Smooth muscle cell (in vitro differentiated cells): Measurements from ENCODE around the gene SLC16A10. TPM values are rescaled to one million over a fixed set of nuclear protein-coding genes. Genes with fewer than 3 reads are reported as not detected.
A peak's percentile ranks its signal among the peaks of the same experiment; 100 is the strongest.

Experiments used
- DNase-seq: peaks from one replicate; lab custom pipeline; 2025; ENCODE audit not compliant: unreplicated experiment; lab: John Stamatoyannopoulos, UW
- H2AFZ ChIP-seq: fragments of 200-600 bp; sonication (generic); 2 replicates; pipeline ENCODE4 v1.6.0; 2016; ENCODE audit warnings: antibody characterized with exemption, low read depth, mild to moderate bottlenecking
- H3F3A ChIP-seq: fragments of 200-600 bp; sonication (generic); 2 replicates; pipeline ENCODE4 v1.6.0; 2017; ENCODE audit warnings: antibody characterized with exemption, low read depth
- H3K27ac ChIP-seq: fragments of 200-600 bp; sonication (generic); 2 replicates; pipeline ENCODE4 v1.5.1; 2016; ENCODE audit warnings: low read depth, mild to moderate bottlenecking
- H3K27me3 ChIP-seq: fragments of 200-600 bp; sonication (generic); 2 replicates; pipeline ENCODE4 v1.6.1; 2016; ENCODE audit warnings: low read depth, mild to moderate bottlenecking
- H3K36me3 ChIP-seq: fragments of 200-600 bp; sonication (generic); 2 replicates; pipeline ENCODE4 v1.5.1; 2016; ENCODE audit warnings: low read depth
- H3K4me1 ChIP-seq: fragments of 200-600 bp; sonication (generic); 2 replicates; pipeline ENCODE4 v1.5.1; 2016; ENCODE audit warnings: low read depth
- H3K4me2 ChIP-seq: fragments of 200-600 bp; sonication (generic); 2 replicates; pipeline ENCODE4 v1.6.0; 2016; ENCODE audit warnings: mild to moderate bottlenecking
- H3K4me3 ChIP-seq: fragments of 200-600 bp; sonication (generic); 2 replicates; pipeline ENCODE4 v1.5.1; 2016; ENCODE audit warnings: mild to moderate bottlenecking
- H3K79me2 ChIP-seq: fragments of 200-600 bp; sonication (generic); 2 replicates; pipeline ENCODE4 v1.6.0; 2016; ENCODE audit warnings: low read depth, mild to moderate bottlenecking
- H3K9ac ChIP-seq: fragments of 200-600 bp; sonication (generic); 2 replicates; pipeline ENCODE4 v1.6.0; 2016; ENCODE audit warnings: low read depth
- H3K9me3 ChIP-seq: fragments of 200-600 bp; sonication (generic); replicated peaks from 2 replicates; pipeline ENCODE4 v1.5.1; 2016; ENCODE audit warnings: low read depth
- H4K20me1 ChIP-seq: fragments of 200-600 bp; sonication (generic); 2 replicates; pipeline ENCODE4 v1.6.0; 2016; ENCODE audit warnings: low read depth
- WGBS: methylation state at CpG from one replicate; pipeline ENCODE4 v1.1.7; 2016; ENCODE audit warnings: low lambda C conversion rate; 5-methylcytosine and 5-hydroxymethylcytosine counted together
- polyA plus RNA-seq: library from polyadenylated mRNA; unstranded; fragments of >200 nt; fragmentation: Nextera tagmentation; extraction: Ambion mirVana; gene quantifications from 2 replicates; pipeline ENCODE4 v1.2.1, GENCODE V29; 2016
- total RNA-seq: library from RNA; depleted of rRNA; stranded (reverse); fragments of >200 nt; gene quantifications from 2 replicates; pipeline ENCODE4 v1.2.3, GENCODE V29; 2014
- TF ChIP-seq, protein P1 (sequence below): fragments of 200-600 bp; sonication (generic); IDR thresholded peaks from 2 replicates; pipeline ENCODE4 v1.5.1; 2017; ENCODE audit warnings: borderline replicate concordance, mild to moderate bottlenecking, antibody characterized with exemption; ENCODE audit not compliant: insufficient read depth, poor library complexity, severe bottlenecking

Gene SLC16A10
- total and polyA plus RNA-seq, 2 experiments from 2014 or later = 0.87 to 1.4 TPM

GRCh38 chr6:111047244-111047643 is 40.1 kb upstream of the SLC16A10 start:
- H2AFZ ChIP-seq = no peak overlapping the region
- TF ChIP-seq, protein P1, sequence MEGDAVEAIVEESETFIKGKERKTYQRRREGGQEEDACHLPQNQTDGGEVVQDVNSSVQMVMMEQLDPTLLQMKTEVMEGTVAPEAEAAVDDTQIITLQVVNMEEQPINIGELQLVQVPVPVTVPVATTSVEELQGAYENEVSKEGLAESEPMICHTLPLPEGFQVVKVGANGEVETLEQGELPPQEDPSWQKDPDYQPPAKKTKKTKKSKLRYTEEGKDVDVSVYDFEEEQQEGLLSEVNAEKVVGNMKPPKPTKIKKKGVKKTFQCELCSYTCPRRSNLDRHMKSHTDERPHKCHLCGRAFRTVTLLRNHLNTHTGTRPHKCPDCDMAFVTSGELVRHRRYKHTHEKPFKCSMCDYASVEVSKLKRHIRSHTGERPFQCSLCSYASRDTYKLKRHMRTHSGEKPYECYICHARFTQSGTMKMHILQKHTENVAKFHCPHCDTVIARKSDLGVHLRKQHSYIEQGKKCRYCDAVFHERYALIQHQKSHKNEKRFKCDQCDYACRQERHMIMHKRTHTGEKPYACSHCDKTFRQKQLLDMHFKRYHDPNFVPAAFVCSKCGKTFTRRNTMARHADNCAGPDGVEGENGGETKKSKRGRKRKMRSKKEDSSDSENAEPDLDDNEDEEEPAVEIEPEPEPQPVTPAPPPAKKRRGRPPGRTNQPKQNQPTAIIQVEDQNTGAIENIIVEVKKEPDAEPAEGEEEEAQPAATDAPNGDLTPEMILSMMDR = no peak

DNA sequence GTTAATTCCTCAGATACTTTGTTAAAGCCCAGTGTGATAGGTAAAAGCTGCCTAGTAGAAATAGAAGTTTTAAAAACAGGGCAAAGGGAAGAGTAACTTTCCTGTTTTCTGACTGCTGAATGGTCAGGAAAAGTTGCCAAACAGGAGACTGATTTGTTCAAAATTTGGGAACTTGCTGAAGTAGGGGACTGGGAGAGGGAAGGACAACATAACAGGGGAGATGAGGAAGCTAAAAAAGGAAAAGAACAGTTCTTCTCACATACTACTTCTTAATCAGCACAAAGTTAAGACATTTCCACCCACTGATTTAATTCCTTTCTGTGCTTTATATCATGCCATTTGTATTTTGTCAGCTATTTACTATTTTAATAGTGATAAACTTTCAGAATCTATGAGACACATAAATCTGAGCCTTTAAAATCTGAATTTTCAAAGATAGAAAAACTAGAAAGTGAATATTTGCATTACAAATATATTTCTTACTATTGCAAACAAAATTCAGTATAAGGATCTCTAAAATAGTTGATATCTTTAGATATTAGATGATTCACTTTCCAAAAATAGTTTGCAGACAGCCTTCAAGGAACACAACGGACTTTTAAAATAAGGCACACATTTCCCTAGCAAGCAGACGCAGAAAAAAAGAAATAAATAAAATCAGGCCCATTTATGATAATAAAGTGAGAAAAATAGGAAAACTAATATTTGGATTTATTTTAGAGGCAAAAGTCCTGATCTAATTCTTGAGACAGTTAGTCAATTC is 36.9 kb upstream of the SLC16A10 start:
- H3K36me3 ChIP-seq = no peaks in the 10 kb centered on the region
- no peak overlapping the region for H3K27ac ChIP-seq
- no peaks in the 10 kb centered on the region for H3K27me3 ChIP-seq
- WGBS = 89% methylated on average over 2 of the region's 2 CpGs
- TF ChIP-seq, protein P1 = no peak
- DNase-seq = no peak
- no peaks in the 10 kb centered on the region for H3K79me2 ChIP-seq
- no peak overlapping the region for H3K9ac ChIP-seq
- no peaks in the 10 kb centered on the region for H3K4me1 ChIP-seq
- no peak overlapping the region for H2AFZ ChIP-seq
- H3F3A ChIP-seq = no peaks in the 10 kb centered on the region
- H3K9me3 ChIP-seq = no peaks in the 10 kb centered on the region
- H4K20me1 ChIP-seq = no peaks in the 10 kb centered on the region
- no peak overlapping the region for H3K4me3 ChIP-seq
- no peak overlapping the region for H3K4me2 ChIP-seq

More at GRCh38 chr6:111047244-111047643, 40.1 kb upstream of the SLC16A10 start:
- Histone ChIP-seq H3K4me2 (no peak overlapping the region), H3K9ac (no peak overlapping the region), H3K4me3 (no peak overlapping the region), H3K9me3 (no peaks in the 10 kb centered on the region), H3K27ac (no peak overlapping the region), H3K79me2 (no peaks in the 10 kb centered on the region), H3K4me1 (no peaks in the 10 kb centered on the region), H3K27me3 (no peaks in the 10 kb centered on the region), H3K36me3 (no peaks in the 10 kb centered on the region), H3F3A (no peaks in the 10 kb centered on the region), H4K20me1 (no peaks in the 10 kb centered on the region)
- no peak for DNase-seq
- WGBS = 95% methylated on average over 8 of the region's 8 CpGs

DNA sequence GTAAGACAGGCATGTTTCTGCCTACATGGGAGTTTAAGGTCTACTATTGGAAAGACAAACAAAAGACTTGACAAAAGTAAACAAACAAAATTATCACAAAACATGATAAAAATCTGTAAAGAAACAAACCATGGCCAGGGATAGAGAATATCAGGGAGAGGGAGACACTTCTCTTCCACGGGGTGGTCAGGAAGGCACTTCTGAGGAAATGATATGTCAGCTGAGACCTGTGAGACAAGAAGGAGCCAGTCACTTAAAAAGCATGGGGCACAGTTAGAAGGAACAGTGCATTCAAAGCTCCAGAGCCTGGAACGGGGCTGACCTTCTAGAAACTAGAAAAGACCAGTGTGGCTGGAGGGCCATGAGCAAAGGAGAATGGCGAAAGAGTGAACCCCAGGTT is 35.1 kb upstream of the SLC16A10 start:
- Histone ChIP-seq H3K4me3 (no peak overlapping the region), H3K79me2 (no peaks in the 10 kb centered on the region), H3K9me3 (no peaks in the 10 kb centered on the region), H3K36me3 (no peaks in the 10 kb centered on the region), H3K9ac (no peak overlapping the region), H3K4me1 (no peaks in the 10 kb centered on the region), H3K27ac (no peak overlapping the region), H2AFZ (no peak overlapping the region), H4K20me1 (no peaks in the 10 kb centered on the region), H3F3A (no peaks in the 10 kb centered on the region), H3K4me2 (no peak overlapping the region), H3K27me3 (no peaks in the 10 kb centered on the region)
- 87% methylated on average over 3 of the region's 3 CpGs for WGBS
- TF ChIP-seq, protein P1 = no peak
- DNase-seq = no peak

- H4K20me1 ChIP-seq = no peaks in the 10 kb centered on the region
- no peaks in the 10 kb centered on the region for H3F3A ChIP-seq
- H3K36me3 ChIP-seq = no peaks in the 10 kb centered on the region
- TF ChIP-seq, protein P1 = peak; percentile 60
- H3K4me1 ChIP-seq = no peaks in the 10 kb centered on the region
- H2AFZ ChIP-seq = no peak overlapping the region
- H3K4me2 ChIP-seq = no peak overlapping the region
- H3K4me3 ChIP-seq = no peak overlapping the region
- H3K79me2 ChIP-seq = no peaks in the 10 kb centered on the region
- 54% methylated on average over 12 of the region's 12 CpGs for WGBS
- H3K27ac ChIP-seq = no peak overlapping the region
- no peak overlapping the region for H3K9ac ChIP-seq
- DNase-seq = no peak
- no peaks in the 10 kb centered on the region for H3K9me3 ChIP-seq
- H3K27me3 ChIP-seq = no peaks in the 10 kb centered on the region
Observed at GRCh38 chr6:111057074-111057752, 30.1 kb upstream of the SLC16A10 start.
